Measurements from ENCODE around the gene LCN6. TPM values are rescaled to one million over a fixed set of nuclear protein-coding genes. Genes with fewer than 3 reads are reported as not detected.
"Not testable (repeated sequence)": the region's sequence is repeated elsewhere in the genome, so short reads cannot be mapped to it uniquely, and the experiment has no call there.

Gene LCN6
- total RNA-seq, 2 experiments from 2014 or later, result not detected

DNA sequence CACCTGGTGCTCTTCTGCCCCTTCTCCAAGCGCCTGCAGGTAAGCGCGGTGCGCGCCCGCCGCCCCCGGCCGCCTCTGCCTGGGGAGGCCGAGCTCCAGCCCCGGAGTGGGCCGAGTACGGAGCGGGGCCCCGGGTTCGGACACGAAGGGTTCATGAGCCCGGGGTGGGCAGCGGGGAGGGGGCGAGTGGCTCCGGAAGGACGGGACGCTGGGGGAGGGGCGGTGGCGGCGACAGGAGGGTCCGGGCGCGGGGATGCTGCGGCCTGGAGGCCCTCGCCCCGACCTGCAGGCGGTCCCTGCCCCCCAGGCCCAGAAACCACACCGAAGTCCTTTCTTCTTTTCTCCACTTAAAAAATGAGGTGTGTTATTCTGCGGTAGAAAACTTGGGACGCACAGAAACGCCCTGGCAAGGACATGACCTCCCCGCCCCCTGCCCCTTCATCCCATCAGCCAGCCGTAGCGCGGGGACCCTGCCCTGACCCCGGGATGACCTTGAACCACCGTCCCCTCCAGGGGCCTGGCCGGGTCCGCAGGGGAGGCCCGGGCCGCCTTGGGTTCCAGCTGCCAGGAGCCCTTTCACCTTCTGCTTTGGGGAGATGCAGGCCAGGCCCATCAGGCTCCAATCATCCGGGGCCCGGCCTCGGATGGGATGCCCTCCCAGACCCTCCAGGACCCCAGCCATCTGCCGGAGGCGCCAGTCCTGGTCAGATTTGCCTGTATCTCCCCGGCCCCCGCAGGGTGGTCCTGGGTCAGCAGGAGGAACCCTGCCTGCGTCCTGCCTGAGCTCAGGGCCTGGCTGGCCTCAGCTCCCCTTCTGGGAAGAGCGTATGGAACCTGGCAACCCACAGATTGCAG is 35.4 kb downstream of the LCN6 start:
- ATAC-seq (ENCODE audit: poor library complexity) (no peak), DNase-seq (peak in 1 of 14 experiments; percentile 16)
- Histone ChIP-seq H3K27me3 (ENCODE audit: control insufficient read depth in 1 of 2, insufficient read depth in 2 of 2, low read length in 2 of 2) (peaks cover 37% of the 10 kb centered on the region in 2 experiments), H3K36me3 (ENCODE audit: insufficient read depth, low read length) (no peaks in the 10 kb centered on the region), H3K4me1 (ENCODE audit: insufficient read depth, low read length) (peaks cover 14% of the 10 kb centered on the region), H3K27ac (ENCODE audit: low read depth in 1 of 2, low read length in 2 of 2) (no peak overlapping the region), H3K9me3 (ENCODE audit: control insufficient read depth in 1 of 2, insufficient read depth in 1 of 2, low read length in 2 of 2) (peaks cover 0 to 18% of the 10 kb centered on the region in 2 experiments), H3K4me3 (ENCODE audit: low read length) (no peak overlapping the region)
- no peaks in the 10 kb centered on the region for H3K9me3 Mint-ChIP-seq
- H3K36me3 Mint-ChIP-seq (ENCODE audit: low read depth), result no peaks in the 10 kb centered on the region
- H3K27me3 Mint-ChIP-seq, result peaks cover 50% of the 10 kb centered on the region
- intact Hi-C loops (cut with DNase I, micrococcal nuclease), result no loop called here
- no peak overlapping the region for H3K4me3 Mint-ChIP-seq
- H3K4me1 Mint-ChIP-seq (ENCODE audit: low read depth), result no peaks in the 10 kb centered on the region
- POLR2A ChIA-PET, result interaction anchor here (2.0 to 2.1 kb wide), 2 partner anchors 10 to 15 kb away, joined by 10 to 12 read pairs; no protein-coding TSS in a partner anchor
- CTCF ChIA-PET, result interaction anchor here (1.6 kb wide), 1 partner anchor 15 kb away, joined by 7 read pairs; no protein-coding TSS in a partner anchor
- TF ChIP-seq, protein P1, sequence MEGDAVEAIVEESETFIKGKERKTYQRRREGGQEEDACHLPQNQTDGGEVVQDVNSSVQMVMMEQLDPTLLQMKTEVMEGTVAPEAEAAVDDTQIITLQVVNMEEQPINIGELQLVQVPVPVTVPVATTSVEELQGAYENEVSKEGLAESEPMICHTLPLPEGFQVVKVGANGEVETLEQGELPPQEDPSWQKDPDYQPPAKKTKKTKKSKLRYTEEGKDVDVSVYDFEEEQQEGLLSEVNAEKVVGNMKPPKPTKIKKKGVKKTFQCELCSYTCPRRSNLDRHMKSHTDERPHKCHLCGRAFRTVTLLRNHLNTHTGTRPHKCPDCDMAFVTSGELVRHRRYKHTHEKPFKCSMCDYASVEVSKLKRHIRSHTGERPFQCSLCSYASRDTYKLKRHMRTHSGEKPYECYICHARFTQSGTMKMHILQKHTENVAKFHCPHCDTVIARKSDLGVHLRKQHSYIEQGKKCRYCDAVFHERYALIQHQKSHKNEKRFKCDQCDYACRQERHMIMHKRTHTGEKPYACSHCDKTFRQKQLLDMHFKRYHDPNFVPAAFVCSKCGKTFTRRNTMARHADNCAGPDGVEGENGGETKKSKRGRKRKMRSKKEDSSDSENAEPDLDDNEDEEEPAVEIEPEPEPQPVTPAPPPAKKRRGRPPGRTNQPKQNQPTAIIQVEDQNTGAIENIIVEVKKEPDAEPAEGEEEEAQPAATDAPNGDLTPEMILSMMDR (IDR thresholded peaks at IDR 0.05), result no peak
- H3K27ac Mint-ChIP-seq, result no peak overlapping the region

DNA sequence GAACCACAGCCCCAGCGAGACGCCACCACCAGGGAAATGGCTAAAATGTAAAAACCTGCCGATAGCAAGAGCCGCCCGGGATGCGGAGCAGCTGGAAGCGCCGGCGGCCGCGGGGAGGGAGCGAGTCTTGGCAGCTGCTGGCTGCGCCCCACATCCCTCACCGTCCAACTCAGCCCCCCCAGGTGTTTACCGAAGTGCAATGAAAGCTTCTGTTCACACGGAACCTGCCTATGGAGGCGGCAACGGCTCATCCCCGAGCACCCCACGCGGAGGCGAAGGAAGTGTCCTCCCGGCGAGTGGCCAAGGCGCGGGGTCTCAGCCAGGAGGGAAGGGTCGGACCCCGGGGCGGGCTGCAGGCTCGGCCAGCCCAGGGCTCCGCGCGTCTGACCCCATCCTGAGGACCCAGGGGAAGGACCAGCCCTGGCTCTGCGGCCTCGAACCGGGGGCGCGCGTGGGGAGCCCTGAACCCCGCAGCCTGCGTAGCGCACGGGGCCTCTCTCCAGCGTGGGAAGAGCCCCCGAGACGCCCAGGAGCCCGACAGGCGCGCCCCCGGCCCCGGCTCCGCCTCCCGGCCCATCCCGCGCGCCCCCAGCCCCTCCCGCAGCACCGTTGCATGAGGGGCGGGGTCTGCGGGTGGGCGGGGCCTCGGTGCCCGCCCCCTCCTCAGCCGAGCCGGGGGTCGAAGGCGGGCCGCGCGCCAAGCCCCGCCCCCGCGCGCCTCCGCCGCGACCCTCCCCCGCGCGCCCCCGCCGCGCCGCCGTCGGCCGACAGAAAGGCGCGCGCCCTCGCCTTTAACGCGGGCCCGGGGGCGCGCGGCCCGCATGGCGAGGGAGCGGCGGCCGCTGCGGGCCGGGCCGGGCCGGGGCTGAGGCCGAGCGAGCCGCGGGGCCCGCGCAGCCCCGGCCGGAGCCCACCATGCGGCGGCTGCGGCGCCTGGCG is 36.3 kb downstream of the LCN6 start, which contains the start of gene DIPK1B:
TSS of gene DIPK1B (plus strand) at position 822 of the 939 bp plus-strand sequence. CDS start at position 916, 94 bp downstream.
- CTCF ChIA-PET, result no interaction called here
- no peaks in the 10 kb centered on the region for H3K4me1 Mint-ChIP-seq (ENCODE audit: low read depth)
- H3K27ac ChIP-seq (ENCODE audit: low read depth in 1 of 2, low read length in 2 of 2), result no peak within 1 kb of the TSS
- peak in 2 of 14 experiments; percentile 34 to 42 for DNase-seq
- H3K4me3 Mint-ChIP-seq, result peak within 1 kb of the TSS; percentile 12
- H3K27ac Mint-ChIP-seq, result no peak within 1 kb of the TSS
- peaks cover 51% of the 10 kb centered on the region for H3K27me3 Mint-ChIP-seq
- no peaks in the 10 kb centered on the region for H3K36me3 ChIP-seq (ENCODE audit: insufficient read depth, low read length)
- H3K9me3 ChIP-seq (ENCODE audit: control insufficient read depth in 1 of 2, insufficient read depth in 1 of 2, low read length in 2 of 2), result peaks cover 0 to 18% of the 10 kb centered on the region in 2 experiments
- H3K27me3 ChIP-seq (ENCODE audit: control insufficient read depth in 1 of 2, insufficient read depth in 2 of 2, low read length in 2 of 2), result peaks cover 37% of the 10 kb centered on the region in 2 experiments
- POLR2A ChIA-PET, result no interaction called here
- H3K4me3 ChIP-seq (ENCODE audit: low read length), result peak within 1 kb of the TSS; percentile 10
- peaks cover 14% of the 10 kb centered on the region for H3K4me1 ChIP-seq (ENCODE audit: insufficient read depth, low read length)
- intact Hi-C loops (cut with DNase I, micrococcal nuclease), result no loop called here
- TF ChIP-seq, protein P1 (IDR thresholded peaks at IDR 0.05), result no peak
- no peaks in the 10 kb centered on the region for H3K36me3 Mint-ChIP-seq (ENCODE audit: low read depth)
- ATAC-seq (ENCODE audit: poor library complexity), result peak; percentile 51
- H3K9me3 Mint-ChIP-seq, result no peaks in the 10 kb centered on the region

DNA sequence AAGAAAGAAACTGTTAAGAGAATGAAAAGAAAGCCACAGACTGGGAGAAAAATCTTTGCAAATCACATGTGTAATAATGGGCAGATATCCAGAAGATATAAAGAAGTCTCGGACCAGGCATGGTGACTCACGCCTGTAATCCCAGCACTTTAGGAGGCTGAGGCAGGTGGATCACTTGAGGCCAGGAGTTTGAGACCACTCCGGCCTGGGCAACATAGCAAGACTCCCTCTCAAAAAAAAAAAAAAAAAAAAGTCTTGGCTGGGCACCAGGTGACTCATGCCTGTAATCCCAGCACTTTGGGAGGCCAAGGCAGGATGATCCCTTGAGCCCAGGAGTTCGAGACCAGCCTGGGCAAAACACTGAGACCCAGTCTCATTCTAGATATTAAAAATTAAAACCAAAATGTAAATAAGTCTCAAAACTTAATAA is 37.1 kb downstream of the LCN6 start:
- ATAC-seq (ENCODE audit: poor library complexity); H3K4me3 ChIP-seq (ENCODE audit: low read length); DNase-seq; H3K36me3 Mint-ChIP-seq (ENCODE audit: low read depth); POLR2A ChIA-PET; H3K9me3 Mint-ChIP-seq; H3K27ac ChIP-seq (ENCODE audit: low read depth in 1 of 2, low read length in 2 of 2); CTCF ChIA-PET; intact Hi-C loops (cut with DNase I, micrococcal nuclease); H3K4me1 Mint-ChIP-seq (ENCODE audit: low read depth); H3K36me3 ChIP-seq (ENCODE audit: insufficient read depth, low read length); H3K27ac Mint-ChIP-seq: not testable (repeated sequence)
- H3K27me3 Mint-ChIP-seq, result peaks cover 51% of the 10 kb centered on the region
- H3K4me3 Mint-ChIP-seq, result peak overlapping the region; percentile 48
- Histone ChIP-seq H3K27me3 (ENCODE audit: control insufficient read depth in 1 of 2, insufficient read depth in 2 of 2, low read length in 2 of 2) (peaks cover 37% of the 10 kb centered on the region in 2 experiments), H3K9me3 (ENCODE audit: control insufficient read depth in 1 of 2, insufficient read depth in 1 of 2, low read length in 2 of 2) (peaks cover 0 to 18% of the 10 kb centered on the region in 2 experiments), H3K4me1 (ENCODE audit: insufficient read depth, low read length) (peaks cover 14% of the 10 kb centered on the region)
